Thoracic aorta endothelial cell (primary cell): ENCODE data around the gene CTSV. TPM values are rescaled to one million over a fixed set of nuclear protein-coding genes. Genes with fewer than 3 reads are reported as not detected.

Experiments
- total RNA-seq: library from RNA; depleted of rRNA; stranded (reverse); fragments of >200 nt; gene quantifications from 2 replicates; pipeline ENCODE4 v1.2.3, GENCODE V29; 2012

The CTSV gene
- 1.2 and 1.5 TPM in 2 replicates for total RNA-seq

DNA sequence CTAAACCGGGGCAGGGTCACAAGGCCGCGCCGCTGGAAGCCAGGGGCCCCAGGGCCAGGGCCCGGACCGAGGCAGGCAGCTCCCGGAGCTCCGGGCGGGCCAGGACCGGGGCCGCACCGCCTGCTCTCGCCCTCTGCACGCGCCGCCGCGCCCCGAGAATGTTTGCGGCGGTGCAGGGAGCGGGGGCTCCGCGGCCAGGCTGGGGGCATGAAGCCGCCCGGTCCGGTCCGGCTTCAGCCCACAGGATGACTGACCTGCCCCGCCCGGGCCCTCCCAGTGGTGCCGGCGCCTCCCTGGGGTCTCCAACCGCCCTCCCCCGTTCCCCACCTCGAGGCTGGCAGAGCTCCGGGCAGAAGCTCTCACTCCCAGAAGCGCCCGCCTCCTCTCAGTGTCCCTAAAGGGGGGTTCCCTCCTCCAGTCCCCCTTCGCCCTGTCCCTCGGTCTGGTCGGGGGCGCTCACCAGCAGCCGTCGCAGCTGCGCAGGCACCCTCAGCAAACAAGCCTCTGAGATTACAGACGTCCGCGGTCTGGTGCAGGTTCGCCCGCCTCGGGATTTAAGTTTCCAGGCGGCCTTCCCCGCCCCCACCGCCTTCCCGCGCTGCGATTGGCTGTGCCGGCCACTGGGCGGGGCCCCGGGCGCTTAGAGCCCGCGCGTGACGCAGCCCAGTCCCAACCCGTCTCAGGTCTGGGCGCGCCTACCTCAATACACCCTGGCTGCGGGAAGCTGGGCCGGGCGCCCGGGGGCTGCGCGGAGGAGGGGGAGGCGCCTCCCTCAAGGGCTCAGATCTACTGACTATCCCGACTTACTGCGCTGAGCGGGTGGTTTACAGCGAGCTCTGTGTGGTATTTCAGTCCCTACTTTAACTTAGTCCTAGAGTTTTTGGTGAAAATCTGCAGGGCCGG is at the start of gene CTSV:
TSS of gene CTSV (minus strand) at position 532 of the 903 bp plus-strand sequence. CDS start 1,099 bp downstream, outside the sequence.

Other genes with a start within 250 kb of the CTSV start
- gene ZNF782, start 184.6 kb downstream of the CTSV start, total RNA-seq = 6.2 and 7.3 TPM in 2 replicates
- gene NUTM2G, start 110.3 kb downstream of the CTSV start, total RNA-seq = not detected in 2 replicates